Fibroblast of lung (primary cell): Measurements from ENCODE around the gene CFH.

Experiments
- CTCF ChIP-seq, 2 donors: IDR thresholded peaks in 1 of 2; conservative IDR thresholded peaks in 1 of 2; 1 replicate in 1 of 2; 2 replicates in 1 of 2; pipeline ENCODE4 v1.5.1; 2011 to 2012; ENCODE audit warnings: low read length in 2 of 2, control low read depth in 1 of 2, inconsistent platforms in 1 of 2, low read depth in 1 of 2, mild to moderate bottlenecking in 1 of 2
- EZH2 ChIP-seq: IDR thresholded peaks from 2 replicates; pipeline ENCODE4 v1.5.1; 2012; ENCODE audit warnings: low read length, control low read depth, mild to moderate bottlenecking; ENCODE audit errors: missing control alignments

- TF ChIP-seq CTCF (conservative IDR thresholded peaks at IDR 0.05 in 1 of 2, IDR thresholded peaks at IDR 0.05 in 1 of 2; ENCODE audit: low read depth in 1 of 2, low read length in 2 of 2), result no peak
- TF ChIP-seq EZH2, result no peak
Measured at GRCh38 chr1:196685506-196685905, 33.7 kb downstream of the CFH start.
